Measurements from ENCODE around the gene ZSWIM4. TPM values are rescaled to one million over a fixed set of nuclear protein-coding genes. Genes with fewer than 3 reads are reported as not detected.

Gene ZSWIM4
- total RNA-seq (2014; rRNA removed; shearing (Covaris generic)) = 37.9 and 42.3 TPM in 2 replicates
- polyA plus RNA-seq (2016; fragmentation: Nextera tagmentation; extraction: Ambion mirVana) = 5.4 and 6.1 TPM in 2 replicates
- long read RNA-seq, partial matches to known transcripts = 0 of 1 reads
- long read RNA-seq, other reads (novel, unspliced or antisense) = 1 of 1 reads

DNA sequence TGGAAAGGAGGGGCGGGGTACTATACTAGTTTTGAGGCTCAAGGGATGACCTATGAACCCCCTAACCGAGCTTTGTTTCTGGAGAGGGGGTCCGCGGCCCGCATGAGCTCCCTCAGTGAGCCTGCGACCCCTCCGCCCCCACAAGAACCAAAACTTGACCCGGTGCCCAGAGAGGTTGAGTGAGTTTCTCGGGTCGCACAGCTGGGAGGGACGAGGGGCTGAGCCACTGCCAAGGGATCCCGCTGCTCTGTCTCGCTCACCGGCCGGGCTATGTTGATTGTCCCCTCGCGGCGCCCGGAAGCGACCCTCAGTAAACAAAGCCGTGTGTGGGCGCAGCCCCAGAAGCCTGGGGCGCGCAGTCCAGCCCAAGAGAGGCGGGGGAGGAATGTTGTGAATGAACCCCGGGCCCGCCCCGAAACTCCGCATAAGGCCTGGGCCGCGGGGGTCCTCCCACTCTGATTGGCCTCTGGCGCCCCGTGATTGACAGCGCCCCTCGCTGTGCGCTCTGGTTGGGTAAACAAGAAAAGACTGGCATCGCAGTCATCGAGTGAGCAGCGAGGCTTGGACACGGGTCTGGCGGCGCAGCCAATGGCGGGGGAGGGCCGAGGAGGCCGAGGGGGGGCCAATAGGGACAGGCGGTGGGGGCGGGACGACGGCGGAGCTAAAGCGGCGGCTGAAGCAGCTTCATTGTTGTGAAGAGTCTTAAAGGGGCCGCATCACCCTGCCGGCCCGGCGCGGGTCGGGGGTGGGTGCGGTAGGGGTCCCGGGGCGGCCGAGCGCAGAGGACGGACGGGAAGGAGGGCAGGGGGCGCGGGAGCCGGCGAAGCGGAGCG lies at the start of gene ZSWIM4:
TSS of gene ZSWIM4 (plus strand) at position 687 of the 833 bp plus-strand sequence. CDS start 206 bp downstream, outside the sequence.
- H3K4me1 ChIP-seq (ENCODE audit: insufficient read depth) = peaks cover 11% of the 10 kb centered on the region; the same call in 1 of the 2 replicates
- peak within 1 kb of the TSS; percentile 88 for H3K27ac ChIP-seq (ENCODE audit: low read depth)
- Mint-ChIP-seq H3K36me3 (ENCODE audit: low read depth) (peaks cover 4% of the 10 kb centered on the region; the same call in 2 of the 3 replicates), H3K27me3 (ENCODE audit: insufficient read depth, low read depth, poor library complexity) (peaks cover 13% of the 10 kb centered on the region), H3K9me3 (no peaks in the 10 kb centered on the region), H3K27ac (peak within 1 kb of the TSS; percentile 93), H3K4me3 (peak within 1 kb of the TSS; percentile 93), H3K4me1 (peaks cover 4% of the 10 kb centered on the region; the same call in 2 of the 3 replicates)
- no peak for TF ChIP-seq EZH2phosphoT487 (IDR thresholded peaks at IDR 0.05; ENCODE audit: unreplicated experiment)
- TF ChIP-seq POLR2AphosphoS5 (IDR thresholded peaks at IDR 0.05; ENCODE audit: low read depth) = peak; percentile 45; the same call in 1 of the 2 replicates
- peak; percentile 74 for TF ChIP-seq CREB1 (CRISPR knock-in tag; IDR thresholded peaks at IDR 0.05; ENCODE audit: low read depth)
- TF ChIP-seq, protein P1, sequence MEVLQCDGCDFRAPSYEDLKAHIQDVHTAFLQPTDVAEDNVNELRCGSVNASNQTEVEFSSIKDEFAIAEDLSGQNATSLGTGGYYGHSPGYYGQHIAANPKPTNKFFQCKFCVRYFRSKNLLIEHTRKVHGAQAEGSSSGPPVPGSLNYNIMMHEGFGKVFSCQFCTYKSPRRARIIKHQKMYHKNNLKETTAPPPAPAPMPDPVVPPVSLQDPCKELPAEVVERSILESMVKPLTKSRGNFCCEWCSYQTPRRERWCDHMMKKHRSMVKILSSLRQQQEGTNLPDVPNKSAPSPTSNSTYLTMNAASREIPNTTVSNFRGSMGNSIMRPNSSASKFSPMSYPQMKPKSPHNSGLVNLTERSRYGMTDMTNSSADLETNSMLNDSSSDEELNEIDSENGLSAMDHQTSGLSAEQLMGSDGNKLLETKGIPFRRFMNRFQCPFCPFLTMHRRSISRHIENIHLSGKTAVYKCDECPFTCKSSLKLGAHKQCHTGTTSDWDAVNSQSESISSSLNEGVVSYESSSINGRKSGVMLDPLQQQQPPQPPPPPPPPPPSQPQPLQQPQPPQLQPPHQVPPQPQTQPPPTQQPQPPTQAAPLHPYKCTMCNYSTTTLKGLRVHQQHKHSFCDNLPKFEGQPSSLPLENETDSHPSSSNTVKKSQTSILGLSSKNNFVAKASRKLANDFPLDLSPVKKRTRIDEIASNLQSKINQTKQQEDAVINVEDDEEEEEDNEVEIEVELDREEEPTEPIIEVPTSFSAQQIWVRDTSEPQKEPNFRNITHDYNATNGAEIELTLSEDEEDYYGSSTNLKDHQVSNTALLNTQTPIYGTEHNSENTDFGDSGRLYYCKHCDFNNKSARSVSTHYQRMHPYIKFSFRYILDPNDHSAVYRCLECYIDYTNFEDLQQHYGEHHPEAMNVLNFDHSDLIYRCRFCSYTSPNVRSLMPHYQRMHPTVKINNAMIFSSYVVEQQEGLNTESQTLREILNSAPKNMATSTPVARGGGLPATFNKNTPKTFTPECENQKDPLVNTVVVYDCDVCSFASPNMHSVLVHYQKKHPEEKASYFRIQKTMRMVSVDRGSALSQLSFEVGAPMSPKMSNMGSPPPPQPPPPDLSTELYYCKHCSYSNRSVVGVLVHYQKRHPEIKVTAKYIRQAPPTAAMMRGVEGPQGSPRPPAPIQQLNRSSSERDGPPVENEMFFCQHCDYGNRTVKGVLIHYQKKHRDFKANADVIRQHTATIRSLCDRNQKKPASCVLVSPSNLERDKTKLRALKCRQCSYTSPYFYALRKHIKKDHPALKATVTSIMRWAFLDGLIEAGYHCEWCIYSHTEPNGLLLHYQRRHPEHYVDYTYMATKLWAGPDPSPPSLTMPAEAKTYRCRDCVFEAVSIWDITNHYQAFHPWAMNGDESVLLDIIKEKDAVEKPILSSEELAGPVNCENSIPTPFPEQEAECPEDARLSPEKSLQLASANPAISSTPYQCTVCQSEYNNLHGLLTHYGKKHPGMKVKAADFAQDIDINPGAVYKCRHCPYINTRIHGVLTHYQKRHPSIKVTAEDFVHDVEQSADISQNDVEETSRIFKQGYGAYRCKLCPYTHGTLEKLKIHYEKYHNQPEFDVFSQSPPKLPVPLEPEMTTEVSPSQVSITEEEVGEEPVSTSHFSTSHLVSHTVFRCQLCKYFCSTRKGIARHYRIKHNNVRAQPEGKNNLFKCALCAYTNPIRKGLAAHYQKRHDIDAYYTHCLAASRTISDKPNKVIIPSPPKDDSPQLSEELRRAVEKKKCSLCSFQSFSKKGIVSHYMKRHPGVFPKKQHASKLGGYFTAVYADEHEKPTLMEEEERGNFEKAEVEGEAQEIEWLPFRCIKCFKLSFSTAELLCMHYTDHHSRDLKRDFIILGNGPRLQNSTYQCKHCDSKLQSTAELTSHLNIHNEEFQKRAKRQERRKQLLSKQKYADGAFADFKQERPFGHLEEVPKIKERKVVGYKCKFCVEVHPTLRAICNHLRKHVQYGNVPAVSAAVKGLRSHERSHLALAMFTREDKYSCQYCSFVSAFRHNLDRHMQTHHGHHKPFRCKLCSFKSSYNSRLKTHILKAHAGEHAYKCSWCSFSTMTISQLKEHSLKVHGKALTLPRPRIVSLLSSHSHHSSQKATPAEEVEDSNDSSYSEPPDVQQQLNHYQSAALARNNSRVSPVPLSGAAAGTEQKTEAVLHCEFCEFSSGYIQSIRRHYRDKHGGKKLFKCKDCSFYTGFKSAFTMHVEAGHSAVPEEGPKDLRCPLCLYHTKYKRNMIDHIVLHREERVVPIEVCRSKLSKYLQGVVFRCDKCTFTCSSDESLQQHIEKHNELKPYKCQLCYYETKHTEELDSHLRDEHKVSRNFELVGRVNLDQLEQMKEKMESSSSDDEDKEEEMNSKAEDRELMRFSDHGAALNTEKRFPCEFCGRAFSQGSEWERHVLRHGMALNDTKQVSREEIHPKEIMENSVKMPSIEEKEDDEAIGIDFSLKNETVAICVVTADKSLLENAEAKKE (CRISPR knock-in tag; IDR thresholded peaks at IDR 0.05) = no peak
- TF ChIP-seq, protein P2, sequence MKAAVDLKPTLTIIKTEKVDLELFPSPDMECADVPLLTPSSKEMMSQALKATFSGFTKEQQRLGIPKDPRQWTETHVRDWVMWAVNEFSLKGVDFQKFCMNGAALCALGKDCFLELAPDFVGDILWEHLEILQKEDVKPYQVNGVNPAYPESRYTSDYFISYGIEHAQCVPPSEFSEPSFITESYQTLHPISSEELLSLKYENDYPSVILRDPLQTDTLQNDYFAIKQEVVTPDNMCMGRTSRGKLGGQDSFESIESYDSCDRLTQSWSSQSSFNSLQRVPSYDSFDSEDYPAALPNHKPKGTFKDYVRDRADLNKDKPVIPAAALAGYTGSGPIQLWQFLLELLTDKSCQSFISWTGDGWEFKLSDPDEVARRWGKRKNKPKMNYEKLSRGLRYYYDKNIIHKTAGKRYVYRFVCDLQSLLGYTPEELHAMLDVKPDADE (IDR thresholded peaks at IDR 0.05) = peak; percentile 52; the same call in 1 of the 2 replicates
- TF ChIP-seq ZNF331 (CRISPR knock-in tag; IDR thresholded peaks at IDR 0.05; ENCODE audit: low read depth) = no peak
- ATAC-seq (peak; percentile 90), DNase-seq (ENCODE audit: low spot score) (peak; percentile 100)
- H2AFZ ChIP-seq = 0 out of 2 replicates have a peak within 1 kb of the TSS, but pooled peaks have one; percentile 6
- H3K36me3 ChIP-seq (ENCODE audit: insufficient read depth) = no peaks in the 10 kb centered on the region
- H3K4me2 ChIP-seq = peak within 1 kb of the TSS; percentile 86
- H3K9me2 ChIP-seq (ENCODE audit: insufficient read depth) = no peaks in the 10 kb centered on the region
- peak within 1 kb of the TSS; percentile 70 for H3K4me3 ChIP-seq
- peaks cover 12% of the 10 kb centered on the region for H3K79me2 ChIP-seq (replicated peaks; ENCODE audit: insufficient read depth)
- H4K20me1 ChIP-seq (replicated peaks; ENCODE audit: insufficient read depth) = no peaks in the 10 kb centered on the region; the same call in 1 of the 2 replicates
- H3K27me3 ChIP-seq (ENCODE audit: insufficient read depth) = no peaks in the 10 kb centered on the region
- 0 out of 2 replicates have a peak, but pooled peaks cover 9% of the 10 kb centered on the region for H3F3A ChIP-seq (replicated peaks; ENCODE audit: low read depth)

Measured in GM23338 (cell line).